Activated T-helper 1 cell treated with anti-CD3 and anti-CD28 coated beads, Interleukin-12 subunit alpha, Interleukin-12 subunit beta, Interleukin-2, Interleukin-4 antibody, amounts not matched to agents 30 ng/mL and 10 ng/mL and 1 ng/mL, durations not matched to agents 14 hours and 24 hours and 36 hours (primary cell): ENCODE measurements around the gene NFIL3. TPM values are rescaled to one million over a fixed set of nuclear protein-coding genes. Genes with fewer than 3 reads are reported as not detected.
"Not testable (repeated sequence)": the region's sequence is repeated elsewhere in the genome, so short reads cannot be mapped to it uniquely, and the experiment has no call there.

Experiments
- DNase-seq: peaks from one replicate; pipeline ENCODE4 v3.0.0; 2021; ENCODE audit warnings: low spot score
- H3K27ac Mint-ChIP-seq: one replicate; pipeline ENCODE4 v1.8.0; 2021; ENCODE audit warnings: mild to moderate bottlenecking, mixed read lengths
- H3K27me3 Mint-ChIP-seq: one replicate; pipeline ENCODE4 v1.8.0; 2022; ENCODE audit warnings: mild to moderate bottlenecking, moderate library complexity, mixed read lengths; ENCODE audit not compliant: insufficient read depth
- H3K36me3 Mint-ChIP-seq: one replicate; pipeline ENCODE4 v1.8.0; 2021; ENCODE audit warnings: low read depth, mixed read lengths
- H3K4me1 Mint-ChIP-seq: one replicate; pipeline ENCODE4 v1.8.0; 2021; ENCODE audit warnings: low read depth, mixed read lengths
- H3K4me3 Mint-ChIP-seq: one replicate; pipeline ENCODE4 v1.8.0; 2021; ENCODE audit warnings: mild to moderate bottlenecking, moderate library complexity, mixed read lengths
- H3K9me3 Mint-ChIP-seq: one replicate; pipeline ENCODE4 v1.8.0; 2021; ENCODE audit warnings: mixed read lengths
- intact Hi-C: fragments of 100-400 bp; cut with micrococcal nuclease; formaldehyde crosslinking; loops from one replicate; pipeline ENCODE4 v1.15.1; 2024
- total RNA-seq: library from RNA; stranded (reverse); gene quantifications from 2 replicates; pipeline ENCODE4 v1.2.3, GENCODE V29; 2022

The NFIL3 gene
- total RNA-seq, 1 donor from 2014 or later = 124 TPM

GRCh38 chr9:91379426-91379825 is 44.2 kb downstream of the NFIL3 start:
- Mint-ChIP-seq H3K36me3 (peaks cover 3% of the 10 kb centered on the region), H3K4me1 (peaks cover 6% of the 10 kb centered on the region), H3K9me3 (peaks cover 5% of the 10 kb centered on the region), H3K27ac (no peak overlapping the region), H3K4me3 (no peak overlapping the region), H3K27me3 (peaks cover 22% of the 10 kb centered on the region)
- intact Hi-C loops = no loop called here
- DNase-seq = no peak

GRCh38 chr9:91378695-91379127 is 44.9 kb downstream of the NFIL3 start:
- peaks cover 22% of the 10 kb centered on the region for H3K27me3 Mint-ChIP-seq
- intact Hi-C loops = no loop called here

GRCh38 chr9:91378054-91378453 is 45.6 kb downstream of the NFIL3 start:
- H3K36me3 Mint-ChIP-seq, DNase-seq, H3K27ac Mint-ChIP-seq, H3K4me3 Mint-ChIP-seq, H3K4me1 Mint-ChIP-seq, intact Hi-C loops, H3K9me3 Mint-ChIP-seq: not testable (repeated sequence)
- peaks cover 22% of the 10 kb centered on the region for H3K27me3 Mint-ChIP-seq

More at GRCh38 chr9:91378695-91379127, 44.9 kb downstream of the NFIL3 start:
- Mint-ChIP-seq H3K27ac (no peak overlapping the region), H3K9me3 (peaks cover 5% of the 10 kb centered on the region), H3K4me1 (peaks cover 6% of the 10 kb centered on the region), H3K36me3 (peaks cover 3% of the 10 kb centered on the region), H3K4me3 (no peak overlapping the region)
- no peak for DNase-seq

- intact Hi-C loops = no loop called here
- DNase-seq = no peak
- Mint-ChIP-seq H3K9me3 (peaks cover 5% of the 10 kb centered on the region), H3K27me3 (peaks cover 11% of the 10 kb centered on the region), H3K36me3 (peaks cover 3% of the 10 kb centered on the region), H3K4me1 (peaks cover 6% of the 10 kb centered on the region), H3K27ac (no peak overlapping the region), H3K4me3 (no peak overlapping the region)
These were observed 47.4 kb downstream of the NFIL3 start for GRCh38 chr9:91376239-91376638.

GRCh38 chr9:91374939-91375338 is 48.7 kb downstream of the NFIL3 start:
- Mint-ChIP-seq H3K27me3 (peaks cover 5% of the 10 kb centered on the region), H3K4me3 (no peak overlapping the region), H3K4me1 (peaks cover 6% of the 10 kb centered on the region), H3K9me3 (peaks cover 5% of the 10 kb centered on the region), H3K36me3 (peaks cover 3% of the 10 kb centered on the region), H3K27ac (no peak overlapping the region)
- DNase-seq = no peak
- intact Hi-C loops = no loop called here

GRCh38 chr9:91371894-91372293 is 51.7 kb downstream of the NFIL3 start:
- Mint-ChIP-seq H3K27me3 (peaks cover 5% of the 10 kb centered on the region), H3K27ac (no peak overlapping the region), H3K4me3 (no peak overlapping the region), H3K36me3 (no peaks in the 10 kb centered on the region), H3K9me3 (no peaks in the 10 kb centered on the region), H3K4me1 (peaks cover 6% of the 10 kb centered on the region)
- no peak for DNase-seq
- intact Hi-C loops = no loop called here

GRCh38 chr9:91370006-91370405 is 53.6 kb downstream of the NFIL3 start:
- H3K27me3 Mint-ChIP-seq, H3K36me3 Mint-ChIP-seq, H3K9me3 Mint-ChIP-seq, intact Hi-C loops, H3K4me1 Mint-ChIP-seq, H3K27ac Mint-ChIP-seq, DNase-seq, H3K4me3 Mint-ChIP-seq: not testable (repeated sequence)

- H3K4me1 Mint-ChIP-seq = peaks cover 18% of the 10 kb centered on the region
- DNase-seq = no peak
- H3K36me3 Mint-ChIP-seq = peaks cover 10% of the 10 kb centered on the region
- peaks cover 3% of the 10 kb centered on the region for H3K9me3 Mint-ChIP-seq
- H3K27me3 Mint-ChIP-seq = peaks cover 2% of the 10 kb centered on the region
- H3K27ac Mint-ChIP-seq = no peak overlapping the region
- intact Hi-C loops = loop anchor here (10.0 kb wide), 1 partner anchor 750 kb away; the partner anchor contains the start of gene SPTLC1
- H3K4me3 Mint-ChIP-seq = no peak overlapping the region
These were observed 58.9 kb downstream of the NFIL3 start for GRCh38 chr9:91364702-91365101.

- intact Hi-C loops = loop anchor here (10.0 kb wide), 1 partner anchor 751 kb away; the partner anchor contains the start of gene SPTLC1
- Mint-ChIP-seq H3K4me3 (no peak overlapping the region), H3K36me3 (peaks cover 14% of the 10 kb centered on the region), H3K9me3 (peaks cover 3% of the 10 kb centered on the region), H3K27me3 (peaks cover 2% of the 10 kb centered on the region), H3K4me1 (peaks cover 25% of the 10 kb centered on the region), H3K27ac (no peak overlapping the region)
- DNase-seq = no peak
These were observed 59.6 kb downstream of the NFIL3 start for GRCh38 chr9:91364005-91364404.

- Mint-ChIP-seq H3K9me3 (peaks cover 3% of the 10 kb centered on the region), H3K4me3 (peak overlapping the region; percentile 86), H3K27me3 (peaks cover 2% of the 10 kb centered on the region), H3K4me1 (peaks cover 42% of the 10 kb centered on the region), H3K27ac (peak overlapping the region; percentile 80), H3K36me3 (peaks cover 23% of the 10 kb centered on the region)
- intact Hi-C loops = loop anchor here (10.0 kb wide), 1 partner anchor 753 kb away; the partner anchor contains the start of gene SPTLC1
- DNase-seq = no peak
These were observed 61.5 kb downstream of the NFIL3 start for GRCh38 chr9:91362051-91362611.

- H3K9me3 Mint-ChIP-seq = peaks cover 3% of the 10 kb centered on the region
- H3K4me1 Mint-ChIP-seq = peaks cover 48% of the 10 kb centered on the region
- peak within 1 kb of the TSS; percentile 94 for H3K27ac Mint-ChIP-seq
- H3K36me3 Mint-ChIP-seq = peaks cover 30% of the 10 kb centered on the region
- DNase-seq = peak; percentile 85
- intact Hi-C loops = loop anchor here (2.0 to 10.0 kb wide), 2 partner anchors 261 to 753 kb away; partner anchors contain the start of gene SPTLC1
- peak within 1 kb of the TSS; percentile 97 for H3K4me3 Mint-ChIP-seq
- H3K27me3 Mint-ChIP-seq = no peaks in the 10 kb centered on the region
These were observed 62.2 kb downstream of the NFIL3 start, which contains the start of gene AUH for GRCh38 chr9:91361291-91362050. AUH (minus strand) TSS chr9:91361918; CDS start chr9:91361889, 29 bp downstream.

- DNase-seq = no peak
- H3K4me1 Mint-ChIP-seq = peaks cover 56% of the 10 kb centered on the region
- H3K4me3 Mint-ChIP-seq = peak overlapping the region; percentile 97
- intact Hi-C loops = loop anchor here (2.0 to 10.0 kb wide), 2 partner anchors 260 to 754 kb away; partner anchors contain the start of gene SPTLC1
- H3K9me3 Mint-ChIP-seq = peaks cover 3% of the 10 kb centered on the region
- peak overlapping the region; percentile 94 for H3K27ac Mint-ChIP-seq
- peaks cover 36% of the 10 kb centered on the region for H3K36me3 Mint-ChIP-seq
- no peaks in the 10 kb centered on the region for H3K27me3 Mint-ChIP-seq
These were observed 62.9 kb downstream of the NFIL3 start for GRCh38 chr9:91360551-91361290.
